GM19023 (cell line): ENCODE results near the gene CNIH1.
A peak's percentile ranks its signal among the peaks of the same experiment; 100 is the strongest.
"Not testable (repeated sequence)": the region's sequence is repeated elsewhere in the genome, so short reads cannot be mapped to it uniquely, and the experiment has no call there.

Experiments
- ATAC-seq: cut with Tn5 transposase; IDR thresholded peaks from one replicate; pipeline ENCODE4 v1.9.1; 2021; ENCODE audit warnings: mild to moderate bottlenecking, moderate library complexity; ENCODE audit not compliant: unreplicated experiment

Gene CNIH1

GRCh38 chr14:54470701-54471100 is 29.5 kb upstream of the CNIH1 start:
- ATAC-seq: no peak

GRCh38 chr14:54467280-54467679 is 26.1 kb upstream of the CNIH1 start:
- no peak for ATAC-seq

DNA sequence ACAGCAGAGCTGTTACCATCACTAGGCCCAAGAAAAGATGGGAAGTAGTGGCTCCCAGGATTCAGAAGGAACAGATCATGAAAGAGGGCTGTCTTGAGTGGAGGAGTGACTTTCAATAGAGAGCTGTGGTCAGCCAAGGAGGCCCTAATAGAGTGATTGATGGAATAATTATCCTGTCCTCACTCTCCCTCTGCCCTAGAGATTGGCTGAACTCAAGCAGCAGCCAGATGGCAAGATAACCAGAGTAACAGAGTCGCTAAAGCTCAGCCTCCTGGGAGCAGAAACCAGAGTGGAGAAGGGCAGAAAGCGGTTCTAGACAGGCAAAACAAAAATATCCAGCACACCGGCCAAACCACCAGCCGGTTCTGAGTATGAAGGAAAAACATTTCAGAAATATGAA is 24.5 kb upstream of the CNIH1 start:
- no peak for ATAC-seq

DNA sequence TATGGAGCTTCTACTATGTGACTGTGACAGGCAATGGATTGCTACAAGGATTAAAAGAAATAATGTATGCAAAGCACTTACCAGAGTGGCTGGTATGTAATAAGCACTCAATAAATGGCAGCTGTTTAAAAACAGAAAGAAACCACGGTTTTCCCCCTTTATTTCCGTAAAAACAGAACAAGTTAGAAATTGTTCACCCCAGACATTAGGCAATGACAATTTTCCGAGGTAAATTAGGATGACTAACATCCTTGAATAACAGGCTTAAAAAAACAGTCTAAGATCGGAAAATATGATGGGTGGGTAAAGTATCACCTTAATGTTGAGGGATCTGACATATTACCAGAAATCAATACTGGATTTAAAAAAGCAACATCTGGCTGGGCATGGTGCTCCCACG is 20.9 kb upstream of the CNIH1 start:
- no peak for ATAC-seq

DNA sequence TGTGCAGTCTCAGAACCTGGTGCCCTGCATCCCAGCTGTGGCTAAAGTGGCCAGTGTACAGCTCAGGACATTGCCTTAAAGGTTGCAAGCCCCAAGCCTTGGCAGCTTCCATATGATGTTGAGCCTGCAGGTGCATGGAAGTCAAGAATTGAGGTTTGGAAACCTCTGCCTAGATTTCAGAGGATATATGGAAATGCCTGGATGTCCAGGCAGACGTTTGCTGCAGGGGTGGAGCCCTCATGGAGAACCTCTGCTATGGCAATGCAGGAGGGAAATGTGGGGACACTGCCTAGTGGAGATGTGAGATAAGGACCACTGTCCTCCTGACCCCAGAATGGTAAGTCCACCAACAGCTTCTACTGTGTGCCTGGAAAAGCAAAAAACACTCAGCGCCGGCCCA is 17.9 kb upstream of the CNIH1 start:
- no peak for ATAC-seq

GRCh38 chr14:54458536-54458935 is 17.4 kb upstream of the CNIH1 start:
- ATAC-seq: not testable (repeated sequence)

- no peak for ATAC-seq
These were observed 16.4 kb upstream of the CNIH1 start for GRCh38 chr14:54457609-54457996.

DNA sequence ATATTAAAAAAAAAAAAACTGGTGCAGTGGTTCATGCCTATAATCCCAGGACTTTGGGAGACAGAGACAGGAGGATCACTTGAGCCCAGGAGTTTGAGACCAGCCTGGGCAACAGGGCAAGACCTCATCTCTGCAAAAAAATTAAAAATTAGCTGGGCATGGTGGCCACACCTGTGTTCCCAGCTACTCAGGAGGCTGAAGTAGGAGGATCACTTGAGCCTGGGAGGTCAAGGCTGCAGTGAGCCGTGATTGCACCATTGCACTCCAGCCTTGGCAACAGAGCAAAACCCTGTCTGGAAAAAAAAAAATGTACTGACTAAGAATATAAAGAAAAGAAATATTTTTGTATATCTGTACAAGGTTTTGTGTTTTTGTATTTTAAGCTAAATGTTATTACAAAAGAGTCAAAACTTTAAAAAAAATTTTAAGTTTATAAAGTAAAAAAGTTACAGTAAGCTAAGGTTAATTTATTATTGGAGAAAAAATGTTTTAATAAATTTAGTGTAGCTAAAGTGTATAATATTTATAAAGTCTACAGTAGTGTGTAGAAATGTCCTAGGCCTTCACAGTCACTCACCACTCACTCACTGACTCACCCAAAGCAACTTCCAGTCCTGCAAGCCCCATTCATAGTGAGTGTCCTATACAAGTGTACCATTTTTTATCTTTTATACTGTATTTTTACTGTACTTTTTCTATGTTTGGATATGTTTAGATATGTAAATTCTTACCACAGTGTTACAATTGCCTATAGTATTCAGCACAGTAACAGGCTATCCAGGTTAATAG is 15.8 kb upstream of the CNIH1 start:
- not testable (repeated sequence) for ATAC-seq

DNA sequence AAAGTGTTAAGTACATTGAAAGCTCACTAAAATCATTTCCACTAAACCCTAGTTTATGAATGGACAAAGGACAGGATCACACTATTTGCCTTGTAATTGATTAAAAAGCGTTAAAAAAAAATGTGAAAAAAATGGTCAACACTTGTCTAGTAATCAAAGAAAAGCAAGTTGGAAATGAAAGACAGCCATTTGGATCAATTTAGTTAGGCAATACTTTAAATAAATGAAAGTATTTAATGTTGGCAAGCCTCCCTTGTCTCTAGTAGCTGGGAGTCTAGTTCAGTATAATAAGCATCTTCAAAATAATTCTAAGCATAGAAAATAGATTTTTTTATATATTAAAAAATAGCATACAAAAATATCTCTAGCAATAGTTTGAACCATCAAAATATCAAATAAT is 14.2 kb upstream of the CNIH1 start:
- no peak for ATAC-seq

DNA sequence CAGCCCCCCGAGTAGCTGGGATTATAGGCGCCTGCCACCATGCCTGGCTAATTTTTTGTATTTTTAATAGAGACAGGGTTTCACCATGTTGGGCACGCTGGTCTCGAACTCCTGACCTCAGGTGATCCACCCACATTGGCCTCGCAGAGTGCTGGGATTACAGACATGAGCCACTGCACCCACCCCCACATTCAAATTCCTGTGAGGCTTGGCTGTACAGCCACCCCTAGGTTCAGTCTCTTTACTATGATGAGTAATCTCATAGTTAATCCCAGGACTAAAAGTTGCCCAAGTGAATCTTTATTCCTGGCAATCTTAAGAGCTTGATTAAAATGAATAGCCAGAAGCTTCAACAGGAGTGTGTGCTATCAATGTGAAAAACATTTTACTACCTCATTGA is 12.8 kb upstream of the CNIH1 start:
- not testable (repeated sequence) for ATAC-seq

DNA sequence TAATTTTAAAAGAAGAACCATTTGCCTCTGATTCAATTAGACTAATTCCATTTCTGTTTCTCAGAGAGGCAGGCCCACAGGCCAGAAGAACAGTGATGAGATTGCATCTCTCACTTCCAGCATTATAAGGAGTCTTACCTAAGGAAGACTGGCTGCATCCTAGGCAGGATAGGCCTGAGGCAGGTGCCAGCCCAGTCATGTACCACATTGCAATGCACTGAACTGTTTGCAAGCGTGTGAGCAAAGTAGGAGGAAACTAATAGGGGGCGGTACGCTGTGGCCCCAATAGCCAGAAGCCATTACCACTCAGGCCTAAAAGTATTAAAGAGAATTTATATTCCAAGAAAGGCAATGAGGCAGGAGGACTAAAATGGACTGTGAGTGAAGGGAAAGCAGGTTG is 12.1 kb upstream of the CNIH1 start:
- ATAC-seq: no peak

GRCh38 chr14:54451961-54452360 is 10.8 kb upstream of the CNIH1 start:
- no peak for ATAC-seq

GRCh38 chr14:54451121-54451601 is 10.0 kb upstream of the CNIH1 start:
- no peak for ATAC-seq

- peak; percentile 81 for ATAC-seq
These were observed 9.4 kb upstream of the CNIH1 start for GRCh38 chr14:54450535-54450934.

DNA sequence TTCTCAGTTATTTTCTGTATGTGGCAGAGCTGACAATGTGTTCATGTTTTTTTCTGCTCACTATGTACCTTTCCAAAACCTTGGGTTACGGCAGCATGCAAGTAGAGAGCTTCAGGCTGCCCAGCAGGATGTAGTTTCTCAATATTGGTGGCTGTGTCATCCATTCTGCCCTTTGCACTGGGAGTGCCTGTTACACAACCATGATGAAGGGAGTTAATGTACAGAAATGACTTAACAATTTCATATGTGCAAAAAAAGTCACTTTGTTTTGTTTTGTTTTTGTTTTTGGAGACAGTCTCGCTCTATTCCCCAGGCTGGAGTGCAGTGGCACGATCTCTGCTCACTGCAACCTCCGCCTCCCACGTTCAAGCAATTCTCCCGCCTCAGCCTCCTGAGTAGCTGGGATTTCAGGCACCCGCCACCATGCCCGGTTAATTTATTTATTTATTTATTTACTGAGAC is 6.1 kb upstream of the CNIH1 start:
- ATAC-seq: no peak

- no peak for ATAC-seq
These were observed 5.1 kb upstream of the CNIH1 start for GRCh38 chr14:54446161-54446693.

DNA sequence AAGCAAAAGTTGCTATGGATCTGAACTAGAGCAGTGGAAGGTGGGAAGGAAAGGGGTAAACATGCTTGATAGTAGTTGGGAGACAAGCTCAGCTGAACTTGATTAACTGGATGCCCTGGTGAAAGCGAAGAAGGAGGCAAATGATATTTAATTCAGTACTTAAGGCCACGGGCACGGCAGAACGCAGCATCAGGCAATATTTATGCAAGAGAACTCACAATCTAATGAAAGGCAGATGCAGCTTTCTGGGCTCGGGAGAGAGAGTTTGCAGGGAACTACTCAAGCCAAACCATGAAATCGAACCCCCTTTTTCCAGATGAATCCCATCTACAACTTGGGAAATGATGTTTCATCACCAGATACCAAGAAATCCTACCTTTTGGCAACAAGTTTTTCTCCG is 3.5 kb upstream of the CNIH1 start:
- no peak for ATAC-seq

DNA sequence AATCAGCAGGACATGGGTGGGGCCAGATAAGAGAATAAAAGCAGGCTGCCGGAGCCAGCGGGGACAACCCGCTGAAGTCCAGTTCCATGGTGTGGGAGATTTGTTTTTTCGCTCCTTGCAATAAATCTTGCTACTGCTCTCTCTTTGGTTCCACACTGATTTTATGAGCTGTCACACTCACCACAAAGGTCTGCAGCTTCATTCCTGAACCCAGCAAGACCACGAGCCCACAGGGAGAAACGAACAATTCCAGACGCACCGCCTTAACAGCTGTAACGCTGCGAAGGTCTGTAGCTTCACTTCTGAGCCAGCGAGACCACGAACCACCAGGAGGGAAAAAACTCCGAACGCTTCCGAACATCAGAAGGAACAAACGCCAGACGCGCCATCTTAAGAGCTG is 2.8 kb upstream of the CNIH1 start:
- no peak for ATAC-seq

GRCh38 chr14:54442961-54443360 is 1.8 kb upstream of the CNIH1 start:
- not testable (repeated sequence) for ATAC-seq

- ATAC-seq: no peak
These were observed 700 bp downstream of the CNIH1 start for GRCh38 chr14:54440476-54440872.

DNA sequence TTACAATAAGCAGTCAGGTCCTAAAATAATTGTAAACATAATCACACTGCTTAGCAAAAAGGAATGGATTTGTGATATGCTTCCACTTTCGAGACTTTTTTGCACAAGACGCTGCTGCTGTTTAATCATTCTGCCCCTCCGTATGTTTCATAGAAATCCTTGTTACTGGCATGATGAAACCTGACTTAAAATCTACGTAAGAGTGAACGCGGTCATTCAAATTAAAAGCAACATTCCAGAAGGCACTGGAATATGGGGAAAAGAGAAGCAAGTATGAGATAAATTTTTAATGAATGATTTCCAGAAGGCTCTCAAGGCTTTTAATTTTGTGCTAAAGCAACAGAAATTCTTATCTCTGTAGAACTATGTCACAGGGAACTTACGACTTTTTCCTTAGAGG is 1.1 kb downstream of the CNIH1 start:
- ATAC-seq: no peak

GRCh38 chr14:54438703-54439102 is 2.5 kb downstream of the CNIH1 start:
- no peak for ATAC-seq

DNA sequence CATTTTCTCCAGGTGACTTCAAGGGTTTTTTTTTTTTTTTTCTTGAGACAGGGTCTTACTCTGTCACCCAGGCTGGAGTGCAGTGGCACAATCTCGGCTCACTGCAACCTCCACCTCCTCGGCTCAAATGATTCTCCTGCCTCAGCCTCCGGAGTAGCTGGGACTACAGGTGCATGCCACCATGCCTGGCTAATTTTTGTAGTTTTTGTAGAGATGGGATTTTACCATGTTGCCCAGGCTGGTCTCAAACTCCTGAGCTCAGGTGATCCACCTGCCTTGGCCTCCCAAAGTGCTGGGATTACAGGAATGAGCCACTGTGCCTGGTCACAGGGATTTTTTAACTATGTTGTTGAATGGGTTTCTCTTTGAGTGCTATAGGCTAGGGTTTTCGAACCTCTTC is 3.2 kb downstream of the CNIH1 start:
- ATAC-seq: not testable (repeated sequence)
